ENCODE data around the gene ITM2C. TPM values are rescaled to one million over a fixed set of nuclear protein-coding genes. Genes with fewer than 3 reads are reported as not detected.

ITM2C gene, protein sequence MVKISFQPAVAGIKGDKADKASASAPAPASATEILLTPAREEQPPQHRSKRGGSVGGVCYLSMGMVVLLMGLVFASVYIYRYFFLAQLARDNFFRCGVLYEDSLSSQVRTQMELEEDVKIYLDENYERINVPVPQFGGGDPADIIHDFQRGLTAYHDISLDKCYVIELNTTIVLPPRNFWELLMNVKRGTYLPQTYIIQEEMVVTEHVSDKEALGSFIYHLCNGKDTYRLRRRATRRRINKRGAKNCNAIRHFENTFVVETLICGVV
- total RNA-seq: 63.4 and 97.1 TPM in 2 replicates

DNA sequence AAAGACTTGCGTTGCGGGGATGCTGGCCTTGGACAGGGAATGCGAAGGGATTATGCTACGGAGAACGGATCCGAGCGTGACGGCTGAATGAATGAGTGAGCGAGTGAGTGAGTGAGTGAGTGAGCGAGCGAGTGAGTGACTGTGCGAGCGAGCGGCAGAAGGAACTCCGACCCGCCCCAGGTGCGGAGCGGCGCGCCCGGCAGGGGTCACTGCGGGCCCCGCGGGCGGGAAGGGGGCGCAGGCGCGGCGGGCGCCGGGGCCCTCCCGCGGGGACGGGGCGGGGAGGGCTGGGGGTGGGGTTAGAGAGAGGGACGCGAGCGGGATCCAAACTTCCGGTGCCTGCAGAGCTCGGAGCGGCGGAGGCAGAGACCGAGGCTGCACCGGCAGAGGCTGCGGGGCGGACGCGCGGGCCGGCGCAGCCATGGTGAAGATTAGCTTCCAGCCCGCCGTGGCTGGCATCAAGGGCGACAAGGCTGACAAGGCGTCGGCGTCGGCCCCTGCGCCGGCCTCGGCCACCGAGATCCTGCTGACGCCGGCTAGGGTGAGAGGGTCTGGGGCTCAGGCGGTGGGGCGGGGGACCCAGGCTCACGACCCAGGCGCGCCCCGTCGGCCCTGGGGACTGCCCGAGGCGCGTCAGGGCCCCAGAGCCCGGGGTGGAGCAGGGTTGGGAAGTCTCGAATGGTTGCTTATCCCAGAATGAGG lies at the start of gene ITM2C:
TSS of gene ITM2C (plus strand) at position 338 of the 702 bp plus-strand sequence. CDS start at position 422, 84 bp downstream.

DNA sequence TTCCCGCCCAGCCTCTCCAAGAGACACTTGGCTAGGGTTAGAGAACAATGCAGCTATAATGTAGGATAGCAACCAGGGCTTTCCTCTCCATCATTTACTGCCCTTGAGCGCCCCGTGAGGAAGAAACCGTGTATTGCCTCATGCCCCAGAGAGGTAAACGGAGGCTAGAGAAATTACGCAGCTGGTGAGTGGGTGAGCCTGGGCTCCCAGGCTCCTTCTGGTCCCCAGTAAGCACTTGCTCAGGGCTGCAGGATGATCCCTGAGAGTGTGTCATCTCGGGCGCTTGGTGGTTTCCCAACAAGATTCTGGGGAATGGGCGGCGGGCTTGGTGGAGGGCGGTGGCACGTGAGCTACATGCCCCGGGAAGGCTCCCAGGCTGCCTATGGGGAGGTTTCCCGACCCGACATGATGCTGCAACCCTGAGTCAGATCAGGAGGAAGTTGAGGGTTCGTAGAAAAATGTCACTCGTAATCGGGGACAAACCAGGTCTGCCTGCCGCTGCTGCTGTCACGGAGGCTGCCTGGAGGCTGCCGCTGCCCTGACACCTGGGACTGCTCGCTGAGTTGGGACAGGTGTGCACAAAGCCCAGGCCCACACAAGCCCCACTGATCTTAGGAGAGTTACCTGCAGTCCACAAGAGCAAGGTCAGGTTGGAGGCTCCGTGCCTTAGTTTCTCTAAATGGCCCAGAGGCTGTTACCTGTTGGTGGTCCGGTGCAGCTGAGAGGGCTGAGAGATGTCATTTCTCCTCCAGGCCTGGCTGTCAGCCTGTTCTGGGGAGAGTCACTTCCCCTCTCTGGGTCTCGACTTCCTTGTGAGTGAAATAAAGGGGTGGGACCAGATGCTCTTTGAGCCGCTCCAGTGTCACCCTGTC lies 60.0 kb downstream of the ITM2C start, which contains the start of gene GPR55:
TSS of gene GPR55 (minus strand) at position 773 of the 872 bp plus-strand sequence. CDS start 14,280 bp downstream, outside the sequence.

Other genes with a start within 250 kb of the ITM2C start
- gene CAB39, start 152.1 kb upstream of the ITM2C start, total RNA-seq: 72.8 and 86.4 TPM in 2 replicates
- gene GPR55, start 60.3 kb downstream of the ITM2C start, total RNA-seq: not detected in 2 replicates
- gene SPATA3, start 131.2 kb downstream of the ITM2C start, total RNA-seq: not detected in 2 replicates
- 0.17 TPM in 1 of 2 replicates, not detected in the other for gene C2orf72, start 172.6 kb downstream of the ITM2C start, total RNA-seq
- 114 and 159 TPM in 2 replicates for gene PSMD1, start 191.9 kb downstream of the ITM2C start, total RNA-seq